Measurements from ENCODE around the gene FRMD7.

The FRMD7 gene

DNA sequence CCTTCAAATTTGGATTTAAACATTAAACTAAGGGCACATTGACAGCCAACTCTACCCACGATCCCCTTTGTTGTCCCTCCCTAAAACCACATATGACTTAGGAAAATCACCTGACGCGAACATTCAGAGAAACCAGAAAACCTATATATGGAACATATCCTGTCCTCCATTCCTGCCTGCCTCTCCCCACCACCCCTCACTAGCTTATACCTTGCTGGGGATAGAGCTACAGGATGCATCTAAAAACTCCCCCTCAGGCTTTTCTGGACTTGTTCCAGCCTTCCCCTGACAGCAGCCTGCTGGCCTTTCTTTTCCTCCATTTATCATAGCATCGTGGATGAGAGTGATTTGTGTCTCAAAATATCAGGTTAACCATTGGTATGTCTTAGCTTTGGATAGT lies 96.0 kb downstream of the FRMD7 start:
- no peak for DNase-seq

DNA sequence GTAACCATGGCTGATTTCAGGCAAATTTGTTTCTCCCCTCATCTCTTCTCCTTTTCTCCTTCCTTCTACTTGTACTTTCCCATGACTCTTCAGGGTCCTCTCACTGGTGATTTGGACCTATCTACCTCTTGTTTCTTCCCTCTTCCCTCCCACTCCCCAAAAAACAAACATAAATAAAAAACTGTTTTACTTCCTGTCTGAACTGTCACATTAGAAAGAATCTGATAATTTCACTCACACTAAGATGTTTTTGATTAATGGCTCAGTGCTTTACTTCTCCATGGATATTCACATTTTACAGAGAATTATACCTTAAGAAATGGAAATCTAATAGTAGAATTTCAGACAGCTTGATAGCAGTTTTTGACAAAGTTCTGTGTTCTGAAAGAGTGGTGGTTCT lies 97.6 kb downstream of the FRMD7 start:
- no peak for DNase-seq
